PC-9 (cell line): Measurements from ENCODE around the gene TATDN3. TPM values are rescaled to one million over a fixed set of nuclear protein-coding genes. Genes with fewer than 3 reads are reported as not detected.

Source experiments
- BruUV-seq: library from RNA; stranded (reverse); fragments of 400-500 nt; replicated peaks from 2 replicates; lab custom pipeline; 2021; lab: Mats Ljungman, UMichigan
- CTCF ChIA-PET: fragments of 300-600 bp; sonication (Branson Sonifier 250); formaldehyde crosslinking; loops from one replicate; lab custom pipeline; 2022; ENCODE audit warnings: antibody characterized with exemption; lab: Charles Lee
- POLR2A ChIA-PET: fragments of 300-600 bp; sonication (Branson Sonifier 250); formaldehyde crosslinking; loops from one replicate; lab custom pipeline; 2022; ENCODE audit warnings: antibody characterized with exemption; ENCODE audit not compliant: unreplicated experiment; lab: Charles Lee
- DNase-seq, 2 experiments: peaks; one replicate each; pipeline versions ENCODE4 v3.0.0 to v3.0.0-alpha.2; 2015 to 2022; ENCODE audit warnings: mixed read lengths in 1 of 2
- H2AFZ ChIP-seq: fragments of 200-600 bp; sonication (generic); 2 replicates; pipeline ENCODE4 v1.8.1; 2017; ENCODE audit warnings: antibody characterized with exemption
- H3F3A ChIP-seq: fragments of 200-600 bp; sonication (generic); 2 replicates; pipeline ENCODE4 v1.8.1; 2017; ENCODE audit warnings: antibody characterized with exemption, mild to moderate bottlenecking, low read depth; ENCODE audit not compliant: insufficient read depth
- H3K27ac ChIP-seq: fragments of 200-600 bp; sonication (generic); 2 replicates; pipeline ENCODE4 v1.6.1; 2016; ENCODE audit warnings: mixed run types
- H3K27me3 ChIP-seq: fragments of 200-600 bp; sonication (generic); 2 replicates; pipeline ENCODE4 v1.6.1; 2016; ENCODE audit warnings: low read depth, mixed run types; ENCODE audit not compliant: insufficient read depth
- H3K36me3 ChIP-seq: fragments of 200-600 bp; sonication (generic); 2 replicates; pipeline ENCODE4 v1.6.1; 2016; ENCODE audit warnings: low read depth, mixed run types
- H3K4me1 ChIP-seq: fragments of 200-600 bp; sonication (generic); replicated peaks from 2 replicates; pipeline ENCODE4 v1.6.1; 2016; ENCODE audit warnings: mixed run types; ENCODE audit not compliant: insufficient read depth
- H3K4me2 ChIP-seq: fragments of 200-600 bp; sonication (generic); 2 replicates; pipeline ENCODE4 v1.6.1; 2017; ENCODE audit warnings: mixed run types
- H3K4me3 ChIP-seq: fragments of 200-600 bp; sonication (generic); 2 replicates; pipeline ENCODE4 v1.6.1; 2016; ENCODE audit warnings: mixed run types
- H3K79me2 ChIP-seq: fragments of 200-600 bp; sonication (generic); 2 replicates; pipeline ENCODE4 v1.6.1; 2017; ENCODE audit warnings: low read depth, mixed run types
- H3K9me2 ChIP-seq: fragments of 200-600 bp; sonication (generic); 2 replicates; pipeline ENCODE4 v1.8.1; 2017; ENCODE audit warnings: mild to moderate bottlenecking; ENCODE audit not compliant: insufficient read depth
- H3K9me3 ChIP-seq: fragments of 200-600 bp; sonication (generic); 2 replicates; pipeline ENCODE4 v1.8.1; 2016; ENCODE audit warnings: low read depth; ENCODE audit not compliant: insufficient read depth
- H4K20me1 ChIP-seq: fragments of 200-600 bp; sonication (generic); 2 replicates; pipeline ENCODE4 v1.8.1; 2017; ENCODE audit not compliant: insufficient read depth
- EZH2 ChIP-seq: fragments of 200-600 bp; sonication (generic); IDR thresholded peaks from 2 replicates; pipeline ENCODE4 v1.8.0; 2017; ENCODE audit warnings: antibody characterized with exemption, low read depth
- intact Hi-C: fragments of 100-400 bp; cut with micrococcal nuclease; formaldehyde crosslinking; loops from one replicate; pipeline ENCODE4 v1.10.0; 2022; ENCODE audit not compliant: unreplicated experiment
- total RNA-seq: library from RNA; stranded (reverse); gene quantifications from 2 replicates; pipeline ENCODE4 v1.2.3, GENCODE V29; 2021
- TF ChIP-seq, protein P1 (sequence below): fragments of 200-600 bp; sonication (generic); conservative IDR thresholded peaks from 2 replicates; pipeline ENCODE4 v1.6.1; 2017; ENCODE audit warnings: mixed run types, antibody characterized with exemption, mild to moderate bottlenecking, moderate library complexity

Gene TATDN3
- total RNA-seq, 1 experiment from 2014 or later = 10.2 TPM

DNA sequence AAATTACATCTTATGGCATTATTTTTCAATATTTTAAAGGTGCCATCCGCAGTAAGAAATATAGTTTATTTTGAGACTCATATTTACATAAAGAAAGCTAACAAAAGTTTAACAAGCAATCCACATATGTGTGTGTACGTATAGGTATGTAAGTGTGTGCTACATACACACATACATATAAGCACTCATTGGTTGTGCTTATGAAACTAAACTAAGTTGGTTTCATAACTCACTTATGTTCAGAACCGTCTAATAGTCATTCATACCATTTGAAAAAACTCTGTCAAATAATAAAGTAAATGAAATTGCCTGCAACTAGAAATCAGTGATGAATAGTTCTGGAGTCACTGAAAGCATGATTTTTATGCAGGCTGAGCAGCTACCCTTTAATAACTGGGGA, 14.1 kb downstream of the TATDN3 start:
- Histone ChIP-seq H3K36me3 (no peaks in the 10 kb centered on the region), H4K20me1 (no peaks in the 10 kb centered on the region), H3K4me1 (no peaks in the 10 kb centered on the region), H2AFZ (no peak overlapping the region), H3K27ac (no peak overlapping the region), H3K27me3 (no peaks in the 10 kb centered on the region), H3K4me3 (no peak overlapping the region), H3K4me2 (no peak overlapping the region), H3K79me2 (no peaks in the 10 kb centered on the region), H3K9me3 (no peaks in the 10 kb centered on the region), H3K9me2 (no peaks in the 10 kb centered on the region; the same call in 1 of the 2 replicates), H3F3A (no peaks in the 10 kb centered on the region)
- CTCF ChIA-PET = interaction anchor here (0.6 kb wide), 1 partner anchor 23 kb away, joined by 4 read pairs; no protein-coding TSS in a partner anchor
- BruUV-seq = no TSS peak
- DNase-seq = no peak
- intact Hi-C loops = no loop called here
- POLR2A ChIA-PET = no interaction called here
- TF ChIP-seq, protein P1, sequence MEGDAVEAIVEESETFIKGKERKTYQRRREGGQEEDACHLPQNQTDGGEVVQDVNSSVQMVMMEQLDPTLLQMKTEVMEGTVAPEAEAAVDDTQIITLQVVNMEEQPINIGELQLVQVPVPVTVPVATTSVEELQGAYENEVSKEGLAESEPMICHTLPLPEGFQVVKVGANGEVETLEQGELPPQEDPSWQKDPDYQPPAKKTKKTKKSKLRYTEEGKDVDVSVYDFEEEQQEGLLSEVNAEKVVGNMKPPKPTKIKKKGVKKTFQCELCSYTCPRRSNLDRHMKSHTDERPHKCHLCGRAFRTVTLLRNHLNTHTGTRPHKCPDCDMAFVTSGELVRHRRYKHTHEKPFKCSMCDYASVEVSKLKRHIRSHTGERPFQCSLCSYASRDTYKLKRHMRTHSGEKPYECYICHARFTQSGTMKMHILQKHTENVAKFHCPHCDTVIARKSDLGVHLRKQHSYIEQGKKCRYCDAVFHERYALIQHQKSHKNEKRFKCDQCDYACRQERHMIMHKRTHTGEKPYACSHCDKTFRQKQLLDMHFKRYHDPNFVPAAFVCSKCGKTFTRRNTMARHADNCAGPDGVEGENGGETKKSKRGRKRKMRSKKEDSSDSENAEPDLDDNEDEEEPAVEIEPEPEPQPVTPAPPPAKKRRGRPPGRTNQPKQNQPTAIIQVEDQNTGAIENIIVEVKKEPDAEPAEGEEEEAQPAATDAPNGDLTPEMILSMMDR = no peak
- TF ChIP-seq EZH2 = no peak

DNA sequence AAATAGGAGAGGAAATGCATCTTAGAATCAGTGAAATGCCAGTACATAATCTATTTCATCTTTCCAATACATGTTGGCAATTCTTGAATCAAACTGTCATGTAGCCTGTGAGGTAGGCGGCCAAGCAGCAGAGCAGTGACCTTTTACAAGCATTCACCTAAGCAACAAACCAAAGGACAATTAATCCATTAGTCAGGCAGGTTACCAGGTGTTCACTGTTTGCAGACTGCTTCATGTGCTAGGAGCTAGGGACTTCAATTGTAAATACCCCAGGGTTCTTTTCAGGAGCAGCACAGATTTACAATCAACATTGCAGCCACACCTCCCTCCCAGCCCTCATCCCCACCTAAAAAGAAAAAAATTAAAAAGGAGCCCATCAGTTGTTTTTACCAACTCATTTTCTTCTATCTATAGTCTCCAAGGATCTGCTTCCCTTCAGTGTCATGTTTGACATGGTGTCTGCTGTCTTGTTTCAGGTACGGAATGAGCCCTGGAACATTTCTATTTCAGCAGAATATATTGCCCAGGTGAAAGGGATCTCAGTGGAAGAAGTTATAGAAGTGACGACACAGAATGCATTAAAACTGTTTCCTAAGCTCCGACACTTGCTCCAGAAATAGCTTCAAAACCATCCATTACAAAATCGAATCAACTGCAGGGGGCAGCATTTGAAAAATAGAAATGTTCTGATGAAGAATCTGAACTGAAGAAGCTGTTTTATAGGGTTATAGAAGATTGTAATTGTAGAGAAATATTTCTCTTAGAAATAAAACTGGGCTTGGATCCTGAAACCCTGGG, 23.0 kb downstream of the TATDN3 start:
- H3K4me1 ChIP-seq = no peaks in the 10 kb centered on the region
- no peak overlapping the region for H3K27ac ChIP-seq
- H3K79me2 ChIP-seq = no peaks in the 10 kb centered on the region
- POLR2A ChIA-PET = no interaction called here
- intact Hi-C loops = no loop called here
- no peaks in the 10 kb centered on the region for H3K9me2 ChIP-seq
- no peak overlapping the region for H3K4me3 ChIP-seq
- no peaks in the 10 kb centered on the region for H4K20me1 ChIP-seq
- no peaks in the 10 kb centered on the region for H3K9me3 ChIP-seq
- H2AFZ ChIP-seq = no peak overlapping the region
- DNase-seq = no peak
- no peaks in the 10 kb centered on the region for H3F3A ChIP-seq
- CTCF ChIA-PET = interaction anchor here (0.6 to 0.8 kb wide), 2 partner anchors 64 to 488 kb away, joined by 3 read pairs; no protein-coding TSS in a partner anchor
- no TSS peak for BruUV-seq
- no peaks in the 10 kb centered on the region for H3K27me3 ChIP-seq
- TF ChIP-seq, protein P1 = no peak; the same call in 1 of the 2 replicates
- no peak for TF ChIP-seq EZH2
- no peaks in the 10 kb centered on the region for H3K36me3 ChIP-seq
- no peak overlapping the region for H3K4me2 ChIP-seq

DNA sequence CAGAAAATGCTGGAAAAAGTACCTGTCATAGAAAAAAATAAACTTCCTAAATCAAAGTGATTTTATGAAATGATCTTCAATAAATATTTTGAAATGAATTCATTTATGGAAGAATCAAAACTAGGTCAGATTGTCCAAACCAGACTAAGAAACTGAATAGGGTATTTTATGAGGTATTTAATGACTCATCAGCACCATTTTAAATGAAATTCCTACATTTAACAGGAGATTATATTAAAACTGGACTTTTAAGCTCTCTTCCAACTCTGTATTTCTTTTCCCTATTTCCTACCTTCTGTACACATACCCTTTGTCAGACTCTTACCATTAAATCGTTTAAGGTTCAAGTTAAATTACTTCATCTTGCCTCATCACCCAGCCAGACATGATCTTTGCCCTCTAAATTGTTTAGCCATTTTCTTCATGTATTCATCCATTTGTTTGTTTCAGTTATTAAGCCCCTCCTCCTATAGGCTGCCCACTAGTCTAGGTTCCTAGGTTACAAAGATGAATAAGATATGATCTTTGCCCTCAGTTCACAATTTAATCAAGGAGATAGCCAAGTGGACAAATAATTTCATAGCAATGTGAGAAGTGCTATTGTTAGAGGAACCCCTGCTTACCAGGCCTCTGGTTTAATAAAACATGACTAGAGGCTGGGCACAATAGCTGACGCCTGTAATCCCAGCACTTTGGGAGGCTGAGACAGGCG, 25.0 kb downstream of the TATDN3 start:
- Histone ChIP-seq H3K9me2 (no peaks in the 10 kb centered on the region), H3K27me3 (no peaks in the 10 kb centered on the region), H3K27ac (no peak overlapping the region), H3K4me2 (no peak overlapping the region), H3F3A (no peaks in the 10 kb centered on the region), H3K4me1 (no peaks in the 10 kb centered on the region), H2AFZ (no peak overlapping the region), H4K20me1 (no peaks in the 10 kb centered on the region), H3K79me2 (no peaks in the 10 kb centered on the region), H3K9me3 (no peaks in the 10 kb centered on the region), H3K4me3 (no peak overlapping the region), H3K36me3 (no peaks in the 10 kb centered on the region)
- TF ChIP-seq EZH2 = no peak
- TF ChIP-seq, protein P1 = no peak
- ChIA-PET CTCF (no interaction called here), POLR2A (no interaction called here)
- BruUV-seq = no TSS peak
- intact Hi-C loops = no loop called here
- DNase-seq = no peak
